GM18502 (cell line): ENCODE measurements around the gene CPLX1.
"Not testable (repeated sequence)": the region's sequence is repeated elsewhere in the genome, so short reads cannot be mapped to it uniquely, and the experiment has no call there.

Source experiments
- ATAC-seq: cut with Tn5 transposase; IDR thresholded peaks from one replicate; pipeline ENCODE4 v1.9.1; 2021; ENCODE audit warnings: mild to moderate bottlenecking; ENCODE audit not compliant: unreplicated experiment, poor library complexity

Gene CPLX1

GRCh38 chr4:763922-764321 is 62.0 kb downstream of the CPLX1 start:
- ATAC-seq: no peak

- ATAC-seq: no peak
These were observed 62.6 kb downstream of the CPLX1 start for GRCh38 chr4:763191-763810.

DNA sequence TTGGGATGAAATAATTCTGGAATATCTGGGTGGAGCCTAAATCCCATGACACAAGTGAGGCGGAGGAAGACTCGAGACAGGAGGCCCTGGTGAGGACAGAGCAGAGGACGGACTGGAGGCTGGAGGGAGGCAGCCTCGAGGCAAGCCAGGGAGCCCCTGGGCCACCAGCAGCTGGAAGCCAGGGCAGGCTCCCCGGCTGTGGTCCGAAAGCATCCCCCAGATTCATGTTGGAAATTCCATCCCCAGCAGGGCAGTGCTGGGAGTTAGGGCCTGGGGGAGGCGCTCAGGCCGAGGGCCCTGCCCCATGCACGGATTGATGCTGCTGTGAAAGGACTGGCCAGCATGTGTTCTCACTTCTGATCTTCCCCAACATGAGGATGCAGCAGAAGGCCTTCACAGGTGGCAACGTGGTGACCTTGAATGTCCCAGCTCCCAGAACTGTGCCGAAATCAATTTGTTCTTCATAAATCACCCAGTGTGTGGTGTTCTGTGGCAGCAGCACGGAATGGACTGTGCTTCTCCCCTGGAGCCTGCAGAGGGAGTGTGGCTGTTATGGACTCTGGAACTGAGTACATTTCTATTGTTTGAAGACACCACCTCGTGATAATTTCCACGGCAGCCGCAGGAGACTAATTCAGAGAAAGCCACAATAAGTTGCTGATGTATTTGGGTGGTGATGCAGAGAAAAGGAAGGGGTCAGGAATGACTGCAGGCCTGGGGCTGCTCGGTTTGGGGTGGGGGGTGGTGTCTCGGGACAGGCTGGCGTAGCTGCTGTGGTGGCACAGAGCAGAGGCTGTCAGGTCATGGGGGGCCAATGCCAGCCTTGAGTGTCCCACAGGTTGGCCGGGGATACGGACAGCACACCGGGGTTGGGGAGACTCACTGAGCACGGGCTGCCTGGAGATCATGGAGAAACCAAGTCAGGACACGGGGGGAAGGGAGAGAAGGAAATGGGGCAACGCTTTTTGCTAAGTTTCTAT is 63.4 kb downstream of the CPLX1 start:
- no peak for ATAC-seq

DNA sequence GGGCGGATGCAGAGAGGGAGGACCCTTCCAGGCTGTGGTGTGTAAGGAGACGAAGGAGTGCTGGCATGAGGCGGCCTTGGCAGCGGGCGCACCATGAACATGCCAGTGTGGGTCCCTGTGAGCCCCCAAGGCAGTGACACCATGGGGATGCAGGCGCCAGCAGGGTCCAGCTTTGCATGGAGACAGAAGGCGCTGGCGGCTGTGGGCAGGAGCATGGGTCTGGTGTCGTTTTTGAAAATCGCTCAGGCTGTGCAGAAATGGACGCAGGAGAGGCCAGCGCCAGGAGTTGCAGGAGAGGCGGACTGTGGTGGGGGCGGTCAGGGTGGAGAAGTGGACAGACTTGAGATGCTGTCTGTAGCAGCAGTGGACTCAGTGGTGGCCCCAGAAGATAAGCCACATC is 64.2 kb downstream of the CPLX1 start:
- no peak for ATAC-seq

DNA sequence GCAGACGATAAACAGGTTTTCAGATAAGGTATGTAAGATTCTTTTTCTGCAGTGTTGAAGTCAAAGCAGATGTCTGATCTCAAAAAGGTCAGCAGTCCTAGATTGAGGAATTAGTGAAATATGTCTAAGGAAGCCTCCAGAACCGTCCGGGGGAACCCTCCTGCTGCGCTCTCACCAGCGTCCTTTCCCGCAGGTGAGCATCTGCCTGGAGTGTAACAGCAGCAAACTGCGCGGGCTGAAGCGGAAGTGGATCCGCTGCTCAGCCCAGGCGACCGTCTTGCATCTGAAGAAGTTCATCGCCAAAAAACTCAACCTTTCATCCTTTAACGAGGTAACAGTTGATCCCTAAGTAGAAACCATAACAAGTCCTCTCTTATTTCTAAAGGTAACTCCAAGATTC is 64.8 kb downstream of the CPLX1 start:
- no peak for ATAC-seq

GRCh38 chr4:760616-761015 is 65.3 kb downstream of the CPLX1 start:
- no peak for ATAC-seq

GRCh38 chr4:759810-760209 is 66.1 kb downstream of the CPLX1 start:
- ATAC-seq: not testable (repeated sequence)

GRCh38 chr4:757111-757510 is 68.8 kb downstream of the CPLX1 start:
- no peak for ATAC-seq

- ATAC-seq: no peak
These were observed 71.5 kb downstream of the CPLX1 start for GRCh38 chr4:754221-755120.

GRCh38 chr4:753186-753585 is 72.7 kb downstream of the CPLX1 start:
- not testable (repeated sequence) for ATAC-seq

DNA sequence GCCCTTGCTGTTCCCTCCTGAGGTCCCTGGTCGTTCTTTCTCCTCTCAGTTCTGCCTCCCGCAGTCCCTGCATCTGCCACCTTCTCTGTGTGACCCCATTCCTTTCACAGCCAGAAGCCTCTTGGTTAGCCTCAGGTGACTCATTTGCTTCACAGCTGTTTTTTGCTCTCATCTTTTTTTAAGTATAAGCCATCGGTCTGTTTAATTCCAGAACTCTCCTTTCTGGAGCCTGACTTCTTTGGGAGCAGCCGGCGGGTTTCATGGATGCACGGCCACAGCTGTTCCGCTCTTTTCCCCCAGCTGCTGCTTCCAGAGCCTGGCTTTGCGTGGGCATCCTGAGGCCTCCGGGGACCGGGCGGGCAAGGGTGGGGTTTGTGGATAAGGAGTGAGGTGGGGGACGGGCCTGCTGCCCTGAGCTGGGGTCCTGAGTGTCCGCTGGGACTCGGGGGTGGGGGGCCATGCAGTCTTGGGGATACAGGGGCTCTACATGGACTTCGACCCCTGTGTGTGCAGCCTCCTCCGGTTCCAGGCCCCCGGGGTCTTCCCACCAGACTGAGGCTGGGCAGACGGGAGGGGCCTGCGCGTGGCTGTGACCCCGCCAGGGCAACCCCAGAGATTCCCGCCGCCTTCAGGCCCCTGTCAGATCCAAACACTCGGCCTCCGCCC is 73.6 kb downstream of the CPLX1 start:
- ATAC-seq: no peak

GRCh38 chr4:751676-752075 is 74.3 kb downstream of the CPLX1 start:
- ATAC-seq: no peak

DNA sequence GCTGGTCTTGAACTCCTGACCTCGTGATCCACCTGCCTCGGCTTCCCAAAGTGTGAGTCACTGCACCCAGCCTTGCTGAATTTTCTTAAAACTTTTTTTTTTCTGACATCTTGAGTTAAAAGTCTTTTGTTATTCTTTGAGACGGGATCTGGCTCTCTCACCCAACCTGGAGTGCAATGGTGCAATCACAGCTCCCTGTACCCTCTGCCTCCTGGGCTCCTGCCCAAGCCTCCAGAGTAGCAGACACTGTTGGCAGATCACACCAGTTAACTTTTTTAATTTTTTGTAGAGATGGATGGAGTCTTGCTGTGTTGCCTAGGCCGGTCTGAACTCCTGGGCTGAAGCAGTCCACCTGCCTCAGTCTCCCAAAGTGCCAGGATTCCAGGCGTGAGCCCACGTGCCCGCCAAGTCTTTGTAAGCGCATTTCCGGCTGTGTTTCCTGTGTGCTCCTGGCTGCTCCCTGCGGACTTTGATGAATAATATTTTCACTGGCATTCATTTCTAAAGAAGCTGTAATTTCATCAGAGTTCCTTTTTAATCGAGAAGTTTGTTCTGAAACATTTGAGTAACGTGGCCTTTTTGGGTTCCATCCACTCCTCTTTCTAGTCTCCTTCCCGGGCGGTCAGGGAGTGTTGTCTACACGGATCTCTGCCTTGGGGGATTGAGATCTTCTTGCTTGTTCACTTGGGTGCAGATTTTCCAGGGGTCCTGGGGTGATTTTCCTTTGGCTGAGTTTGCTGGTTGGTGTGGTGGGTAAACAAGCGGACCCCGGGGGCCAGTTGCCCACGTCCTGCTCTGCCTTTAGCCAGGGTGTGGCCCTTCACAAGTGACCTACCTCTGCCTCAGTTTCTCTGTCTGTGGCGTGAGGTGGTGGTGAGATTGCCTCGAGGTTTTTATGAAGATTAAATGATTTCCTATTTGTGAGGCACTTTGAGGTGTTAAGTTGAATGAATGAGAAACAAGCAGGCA is 75.9 kb downstream of the CPLX1 start:
- ATAC-seq: no peak

DNA sequence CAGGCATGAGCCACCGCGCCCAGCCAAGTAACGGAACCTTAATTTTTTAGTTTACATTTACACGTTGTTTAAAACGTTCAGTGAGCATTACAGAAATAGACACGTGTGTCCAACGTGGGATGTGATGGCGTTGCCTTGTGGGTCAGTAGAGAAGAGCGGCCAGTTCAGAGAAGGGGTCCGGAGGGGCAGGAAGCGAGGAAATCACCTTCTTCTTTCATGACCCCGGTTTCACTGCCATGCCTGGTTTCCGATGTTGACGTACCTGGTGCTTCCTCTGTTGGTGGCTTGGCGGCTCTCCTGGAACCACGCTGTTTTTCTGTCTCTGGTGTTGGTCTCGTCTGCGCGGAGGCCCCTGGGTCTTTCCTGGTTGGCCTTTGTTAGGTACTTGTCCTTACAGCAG is 77.5 kb downstream of the CPLX1 start:
- ATAC-seq: no peak

GRCh38 chr4:747546-748170 is 78.3 kb downstream of the CPLX1 start:
- no peak for ATAC-seq

GRCh38 chr4:744212-744841 is 81.6 kb downstream of the CPLX1 start:
- no peak for ATAC-seq

DNA sequence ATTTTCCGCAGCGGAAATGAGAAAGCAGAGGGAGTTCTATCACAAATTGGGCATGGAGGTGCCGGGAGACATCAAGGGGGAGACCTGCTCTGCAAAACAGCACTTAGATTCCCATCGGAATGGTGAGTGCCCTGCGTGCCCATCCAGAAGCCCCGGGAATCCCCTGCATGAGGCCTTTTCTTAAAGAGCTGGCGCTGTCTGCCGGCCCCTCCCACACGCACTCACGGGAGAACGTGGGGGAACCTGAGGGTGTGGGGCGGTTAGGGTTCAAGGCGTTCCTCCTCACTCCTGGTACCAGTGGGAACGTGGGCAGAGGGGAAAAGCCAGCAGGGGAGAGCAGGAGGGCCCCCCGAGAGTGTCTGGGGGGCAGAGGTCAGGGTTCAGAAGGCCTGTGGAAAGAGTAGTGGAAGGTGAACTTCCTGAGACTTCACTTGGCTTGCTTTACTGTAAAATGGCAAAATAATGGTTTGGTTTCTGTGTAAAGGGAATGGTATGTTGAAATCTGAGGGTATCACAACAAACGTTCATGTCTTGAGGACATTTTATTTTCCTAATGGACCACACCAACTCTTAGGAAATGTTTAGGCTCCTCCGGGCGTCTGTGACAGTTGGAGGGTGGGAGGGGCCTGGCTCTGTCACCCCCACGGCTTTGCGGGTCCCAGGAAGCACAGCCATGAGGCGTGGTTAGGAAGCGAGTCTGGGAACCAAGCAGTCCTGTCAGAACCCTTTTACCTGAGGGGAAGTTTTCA is 82.3 kb downstream of the CPLX1 start:
- ATAC-seq: no peak
